Retinal pigment epithelial cell (primary cell): ENCODE results near the gene SF3B2.
"Not testable (repeated sequence)": the region's sequence is repeated elsewhere in the genome, so short reads cannot be mapped to it uniquely, and the experiment has no call there.

Experiments
- DNase-seq: peaks from one replicate; pipeline ENCODE4 v3.0.0-alpha.2; 2010; ENCODE audit warnings: low read depth
- H3K4me3 ChIP-seq: 2 replicates; pipeline ENCODE4 v1.5.1; 2011; ENCODE audit warnings: mild to moderate bottlenecking, low read length, control low read depth, moderate library complexity
- TF ChIP-seq, protein P1 (sequence below): conservative IDR thresholded peaks from 2 replicates; pipeline ENCODE4 v1.5.1; 2011; ENCODE audit warnings: low read depth, low read length, control low read depth, inconsistent platforms

The SF3B2 gene

DNA sequence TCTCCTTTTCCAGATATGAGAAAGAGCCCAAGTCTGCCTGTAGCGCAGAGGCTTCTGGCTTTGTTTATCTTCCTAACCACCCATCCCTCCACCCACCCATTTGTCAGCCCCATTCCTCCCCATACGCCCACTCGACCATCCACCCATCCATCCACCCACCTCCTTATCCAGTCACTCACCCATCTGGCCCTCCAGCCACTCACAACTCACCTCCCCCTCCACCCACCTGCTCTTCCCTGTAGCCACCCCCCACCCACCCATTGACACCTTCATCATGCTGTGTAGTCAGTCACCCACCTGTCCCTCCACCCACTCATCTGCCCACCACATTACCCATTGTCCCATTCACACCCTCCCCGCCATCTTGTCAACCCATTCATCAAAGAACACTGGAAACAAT, 34.8 kb upstream of the SF3B2 start:
- no peak overlapping the region for H3K4me3 ChIP-seq
- no peak for DNase-seq
- TF ChIP-seq, protein P1, sequence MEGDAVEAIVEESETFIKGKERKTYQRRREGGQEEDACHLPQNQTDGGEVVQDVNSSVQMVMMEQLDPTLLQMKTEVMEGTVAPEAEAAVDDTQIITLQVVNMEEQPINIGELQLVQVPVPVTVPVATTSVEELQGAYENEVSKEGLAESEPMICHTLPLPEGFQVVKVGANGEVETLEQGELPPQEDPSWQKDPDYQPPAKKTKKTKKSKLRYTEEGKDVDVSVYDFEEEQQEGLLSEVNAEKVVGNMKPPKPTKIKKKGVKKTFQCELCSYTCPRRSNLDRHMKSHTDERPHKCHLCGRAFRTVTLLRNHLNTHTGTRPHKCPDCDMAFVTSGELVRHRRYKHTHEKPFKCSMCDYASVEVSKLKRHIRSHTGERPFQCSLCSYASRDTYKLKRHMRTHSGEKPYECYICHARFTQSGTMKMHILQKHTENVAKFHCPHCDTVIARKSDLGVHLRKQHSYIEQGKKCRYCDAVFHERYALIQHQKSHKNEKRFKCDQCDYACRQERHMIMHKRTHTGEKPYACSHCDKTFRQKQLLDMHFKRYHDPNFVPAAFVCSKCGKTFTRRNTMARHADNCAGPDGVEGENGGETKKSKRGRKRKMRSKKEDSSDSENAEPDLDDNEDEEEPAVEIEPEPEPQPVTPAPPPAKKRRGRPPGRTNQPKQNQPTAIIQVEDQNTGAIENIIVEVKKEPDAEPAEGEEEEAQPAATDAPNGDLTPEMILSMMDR: no peak

DNA sequence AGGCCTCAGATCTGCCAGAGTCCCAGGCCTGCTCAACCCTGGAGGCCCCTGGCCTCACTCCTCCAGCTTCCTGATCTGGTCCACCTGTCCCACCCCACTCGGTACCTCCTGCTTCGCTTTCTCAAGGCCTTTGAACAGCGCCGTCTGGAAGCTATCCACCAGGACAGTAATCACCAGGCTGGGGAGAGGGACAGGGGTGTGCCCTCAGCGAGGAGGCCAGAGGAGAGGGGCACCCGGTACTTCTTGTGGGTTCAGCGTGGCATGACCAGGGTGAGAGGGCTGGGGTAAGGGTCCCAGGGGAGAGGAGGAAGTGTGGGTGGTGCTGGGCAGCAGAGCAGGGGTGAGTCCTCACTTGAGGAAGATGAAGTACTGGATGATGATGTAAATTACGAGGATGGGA, 32.0 kb upstream of the SF3B2 start:
- no peak overlapping the region for H3K4me3 ChIP-seq
- TF ChIP-seq, protein P1: no peak
- no peak for DNase-seq

DNA sequence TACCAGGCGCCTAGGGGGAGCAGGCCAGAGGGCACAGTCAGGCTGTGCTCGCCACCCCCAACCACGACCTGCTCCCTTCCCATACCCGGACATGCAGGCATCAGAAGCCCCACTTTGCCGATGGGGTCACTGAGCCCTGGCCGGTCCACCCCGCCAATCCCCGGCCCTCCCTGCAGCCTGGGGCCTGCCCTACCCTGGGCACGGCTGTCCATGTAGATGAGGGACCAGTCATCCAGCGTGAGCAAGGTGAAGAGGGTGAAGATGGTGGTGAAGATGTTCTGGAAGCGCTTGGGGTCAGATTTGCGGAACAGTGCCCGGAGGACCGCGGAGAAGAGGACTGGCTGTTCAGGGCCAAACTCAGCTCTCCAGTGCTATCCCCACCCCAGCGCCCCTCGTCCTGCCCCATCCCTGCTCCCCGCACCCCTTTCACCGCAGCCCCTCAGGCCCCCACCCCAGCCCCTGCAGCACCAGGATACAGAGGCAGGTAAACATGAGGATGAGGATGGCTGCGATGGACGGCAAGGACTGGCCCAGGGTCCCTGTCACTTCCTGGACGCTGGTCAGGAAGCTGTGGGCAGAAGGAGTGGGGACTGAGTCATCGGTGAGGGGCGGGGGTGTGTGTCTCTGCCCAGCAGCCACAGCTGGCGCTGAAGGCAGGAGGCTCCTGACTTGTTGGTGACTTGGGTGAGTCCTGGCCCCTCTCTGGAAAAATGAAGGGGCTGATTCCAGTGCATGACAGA, 31.4 kb upstream of the SF3B2 start:
- TF ChIP-seq, protein P1: no peak
- H3K4me3 ChIP-seq: no peak overlapping the region
- no peak for DNase-seq

DNA sequence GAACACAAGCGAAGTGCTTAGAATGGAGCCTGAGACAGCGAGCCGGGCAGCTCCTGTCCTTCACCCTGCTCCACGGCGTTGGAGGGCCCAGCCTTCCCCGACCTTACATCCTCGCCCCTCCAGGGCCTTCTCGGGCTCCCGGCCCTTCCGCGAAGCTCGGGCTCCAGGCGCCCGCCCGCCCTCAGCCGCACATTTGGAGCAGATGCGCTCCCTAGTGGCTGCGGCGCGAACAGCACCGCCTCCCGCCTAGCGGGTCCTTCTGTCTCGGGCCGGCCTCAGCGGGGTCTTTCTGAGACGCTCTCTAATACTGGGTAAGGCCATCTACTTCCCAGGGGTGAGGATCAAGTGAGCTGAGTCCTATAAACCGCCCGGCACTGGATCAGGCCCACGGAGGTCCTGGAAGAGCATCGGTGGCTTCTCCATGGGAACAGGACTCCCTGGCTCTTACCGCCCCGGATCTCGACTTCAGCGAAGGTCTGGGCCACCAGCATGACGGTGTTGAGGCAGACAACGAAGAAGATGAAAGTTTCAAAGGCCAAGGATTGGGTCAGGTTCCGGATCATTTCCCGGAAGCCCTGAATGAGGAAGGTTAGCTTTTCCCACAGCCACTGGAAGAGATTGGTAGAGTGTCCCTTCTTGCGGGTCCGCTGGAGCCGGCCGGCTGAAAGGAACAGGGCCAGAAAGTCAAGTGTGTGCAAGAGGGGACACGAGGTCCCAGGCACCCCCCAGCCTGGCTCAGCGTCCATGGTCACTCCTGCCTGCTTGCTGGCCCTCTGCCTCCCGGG, 29.6 kb upstream of the SF3B2 start:
- no peak overlapping the region for H3K4me3 ChIP-seq
- TF ChIP-seq, protein P1: peak; percentile 91
- DNase-seq: no peak

DNA sequence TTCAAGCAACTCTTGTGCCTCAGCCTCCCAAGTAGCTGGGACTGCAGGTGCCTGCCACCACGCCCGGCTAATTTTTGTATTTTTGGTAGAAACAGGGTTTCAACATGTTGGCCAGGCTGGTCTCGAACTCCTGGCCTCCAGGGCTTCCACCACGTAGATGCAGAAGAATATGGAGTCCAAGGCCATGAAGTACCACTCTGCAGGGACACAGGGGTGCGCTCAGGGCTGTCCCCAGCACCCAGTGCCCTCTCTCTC, 29.1 kb upstream of the SF3B2 start:
- not testable (repeated sequence) for H3K4me3 ChIP-seq, DNase-seq

DNA sequence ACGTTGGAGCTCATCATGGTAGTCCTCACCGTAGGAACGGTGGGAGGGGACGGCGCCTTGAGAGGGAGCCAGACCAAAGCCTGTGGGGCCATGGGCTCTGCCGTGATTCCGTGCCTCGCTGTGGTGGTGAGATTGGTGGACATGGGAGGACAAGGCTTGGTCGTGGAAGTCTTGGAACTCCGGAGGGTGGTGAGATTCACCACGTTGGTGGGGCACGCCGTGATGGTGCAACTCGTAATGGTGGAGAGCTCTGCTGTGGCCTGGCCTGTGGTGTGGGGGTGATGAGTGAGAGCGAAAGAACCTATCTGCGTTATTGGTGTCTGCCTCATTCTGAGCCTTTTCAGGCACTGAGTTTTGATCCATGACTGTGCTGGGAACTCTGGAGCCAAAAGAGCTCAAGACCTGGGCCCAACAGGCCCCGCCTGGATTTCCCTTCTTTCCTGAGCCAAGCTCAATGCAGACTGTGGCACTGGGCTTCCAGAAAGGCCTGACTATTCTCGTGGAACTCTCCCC, 26.1 kb upstream of the SF3B2 start, which contains the start of gene CATSPER1:
CATSPER1 (minus strand) TSS at position 463 of the 513 bp plus-strand sequence; CDS start at position 363, 100 bp downstream.
- no peak for DNase-seq
- no peak within 1 kb of the TSS for H3K4me3 ChIP-seq
- TF ChIP-seq, protein P1: no peak

DNA sequence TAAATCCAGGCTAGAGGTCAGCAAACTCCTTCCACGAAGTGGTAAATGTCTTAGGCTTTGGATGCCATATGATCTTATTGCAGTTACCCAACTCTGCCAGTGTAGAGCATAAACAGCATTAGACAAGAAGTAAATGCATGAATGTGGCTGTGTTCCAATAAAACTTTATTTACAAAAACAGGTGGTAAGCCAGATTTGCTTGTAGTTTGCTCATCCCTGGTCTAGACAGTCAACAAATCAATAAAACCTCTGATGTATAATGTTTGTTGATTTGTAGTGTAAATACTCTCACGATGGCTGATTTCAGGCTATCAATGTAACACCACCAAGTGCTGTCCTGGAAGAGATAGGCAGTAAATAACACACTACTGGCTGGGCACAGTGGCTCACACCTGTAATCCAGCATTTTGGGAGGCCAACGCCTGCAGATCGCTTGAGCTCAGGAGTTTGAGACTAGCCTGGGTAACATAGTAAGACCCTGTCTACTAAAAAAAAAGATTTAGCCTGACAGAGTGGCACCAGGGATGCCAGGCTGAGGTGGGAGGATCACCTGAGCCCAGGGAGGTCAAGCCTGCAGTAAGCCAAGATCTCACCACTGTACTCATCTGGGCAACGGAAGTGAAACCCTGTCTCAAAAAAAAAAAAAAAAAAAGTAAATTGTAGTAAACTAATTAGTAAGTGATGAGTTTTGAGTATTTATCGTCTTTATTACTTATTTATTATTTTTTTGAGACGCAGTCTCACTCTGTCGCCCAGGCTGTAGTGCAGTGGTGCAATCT, 19.0 kb upstream of the SF3B2 start:
- H3K4me3 ChIP-seq: no peak overlapping the region
- TF ChIP-seq, protein P1: no peak
- no peak for DNase-seq
